ENCODE data around the gene OR2D3. TPM values are rescaled to one million over a fixed set of nuclear protein-coding genes. Genes with fewer than 3 reads are reported as not detected.
A peak's percentile ranks its signal among the peaks of the same experiment; 100 is the strongest.
"Not testable (repeated sequence)": the region's sequence is repeated elsewhere in the genome, so short reads cannot be mapped to it uniquely, and the experiment has no call there.

OR2D3 gene
- polyA plus RNA-seq, 4 donors = not detected

DNA sequence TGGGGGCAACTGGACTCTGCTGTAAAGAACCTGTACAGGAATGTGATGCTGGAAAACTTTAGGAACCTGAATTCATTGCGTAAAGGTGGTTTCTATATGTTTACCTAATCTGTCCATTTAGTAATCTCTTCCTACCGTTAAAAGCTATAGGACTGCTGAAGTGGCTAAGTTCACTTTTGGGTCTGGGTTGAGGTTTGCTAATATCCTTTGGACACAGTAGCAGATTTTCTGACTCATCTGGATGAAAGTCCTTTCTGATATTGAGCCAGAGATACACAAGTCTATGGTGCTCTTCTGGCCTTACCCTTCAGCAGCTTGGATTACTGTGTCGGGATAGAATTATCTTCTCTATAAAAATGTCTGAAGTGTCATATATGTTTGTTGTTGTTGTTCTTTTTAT lies 22.3 kb downstream of the OR2D3 start:
- no peak overlapping the region for H3K27ac ChIP-seq (ENCODE audit: low read depth in 1 of 3, low read length in 2 of 3)
- H3K4me3 ChIP-seq (ENCODE audit: low read depth in 1 of 3, low read length in 3 of 3) = no peak overlapping the region
- 85 to 91% (median 90%) methylated on average over 3 of the region's 3 CpGs for WGBS, 3 donors
- no peaks in the 10 kb centered on the region for H3K4me1 ChIP-seq (ENCODE audit: control insufficient read depth in 3 of 3, insufficient read depth in 2 of 3, low read depth in 1 of 3, low read length in 2 of 3)
- H3K27me3 ChIP-seq (ENCODE audit: control insufficient read depth in 3 of 3, insufficient read depth in 3 of 3, low read length in 3 of 3) = no peaks in the 10 kb centered on the region
- DNase-seq = no peak
- no peak for FAIRE-seq
- H3K36me3 ChIP-seq (ENCODE audit: control insufficient read depth in 3 of 3, insufficient read depth in 2 of 3, low read depth in 1 of 3, low read length in 3 of 3) = no peaks in the 10 kb centered on the region
- no peaks in the 10 kb centered on the region for H3K9me3 ChIP-seq (ENCODE audit: control insufficient read depth in 2 of 2, insufficient read depth in 1 of 2, low read depth in 1 of 2, low read length in 1 of 2)

DNA sequence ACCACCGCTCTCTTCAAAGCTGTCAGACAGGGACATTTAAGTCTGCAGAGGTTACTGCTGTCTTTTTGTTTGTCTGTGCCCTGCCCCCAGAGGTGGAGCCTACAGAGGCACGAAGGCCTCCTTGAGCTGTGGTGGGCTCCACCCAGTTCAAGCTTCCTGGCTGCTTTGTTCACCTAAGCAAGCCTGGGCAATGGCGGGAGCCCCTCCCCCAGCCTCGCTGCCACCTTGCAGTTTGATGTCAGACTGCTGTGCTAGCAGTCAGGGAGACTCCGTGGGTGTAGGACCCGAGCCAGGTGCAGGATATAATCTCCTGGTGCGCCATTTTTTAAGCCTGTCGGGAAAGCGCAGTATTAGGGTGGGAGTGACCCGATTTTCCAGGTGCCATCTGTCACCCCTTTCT lies 33.4 kb downstream of the OR2D3 start:
- not testable (repeated sequence) for H3K27me3 ChIP-seq (ENCODE audit: control insufficient read depth in 3 of 3, insufficient read depth in 3 of 3, low read length in 3 of 3); H3K4me1 ChIP-seq (ENCODE audit: control insufficient read depth in 3 of 3, insufficient read depth in 2 of 3, low read depth in 1 of 3, low read length in 2 of 3); H3K27ac ChIP-seq (ENCODE audit: low read depth in 1 of 3, low read length in 2 of 3); DNase-seq; FAIRE-seq; H3K4me3 ChIP-seq (ENCODE audit: low read depth in 1 of 3, low read length in 3 of 3); H3K36me3 ChIP-seq (ENCODE audit: control insufficient read depth in 3 of 3, insufficient read depth in 2 of 3, low read depth in 1 of 3, low read length in 3 of 3); H3K9me3 ChIP-seq (ENCODE audit: control insufficient read depth in 2 of 2, insufficient read depth in 1 of 2, low read depth in 1 of 2, low read length in 1 of 2)
- 92 to 94% (median 93%) methylated on average over 9 to 10 of the region's 10 CpGs for WGBS, 3 donors

- no peaks in the 10 kb centered on the region for H3K9me3 ChIP-seq (ENCODE audit: control insufficient read depth in 2 of 2, insufficient read depth in 1 of 2, low read depth in 1 of 2, low read length in 1 of 2)
- H3K4me3 ChIP-seq (ENCODE audit: low read depth in 1 of 3, low read length in 3 of 3) = no peak overlapping the region
- no peaks in the 10 kb centered on the region for H3K36me3 ChIP-seq (ENCODE audit: control insufficient read depth in 3 of 3, insufficient read depth in 2 of 3, low read depth in 1 of 3, low read length in 3 of 3)
- no peak for FAIRE-seq
- no peaks in the 10 kb centered on the region for H3K27me3 ChIP-seq (ENCODE audit: control insufficient read depth in 3 of 3, insufficient read depth in 3 of 3, low read length in 3 of 3)
- no peak for DNase-seq
- H3K4me1 ChIP-seq (ENCODE audit: control insufficient read depth in 3 of 3, insufficient read depth in 2 of 3, low read depth in 1 of 3, low read length in 2 of 3) = no peaks in the 10 kb centered on the region
- peak overlapping the region in 1 of 3 donors; percentile 39 for H3K27ac ChIP-seq (ENCODE audit: low read depth in 1 of 3, low read length in 2 of 3)
Measured at GRCh38 chr11:6962141-6962540, 41.3 kb downstream of the OR2D3 start.

- H3K27me3 ChIP-seq (ENCODE audit: control insufficient read depth in 3 of 3, insufficient read depth in 3 of 3, low read length in 3 of 3) = no peaks in the 10 kb centered on the region
- WGBS, 3 donors = 86 to 96% (median 93%) methylated on average over 1 of the region's 1 CpG
- H3K4me1 ChIP-seq (ENCODE audit: control insufficient read depth in 3 of 3, insufficient read depth in 2 of 3, low read depth in 1 of 3, low read length in 2 of 3) = no peaks in the 10 kb centered on the region
- H3K27ac ChIP-seq (ENCODE audit: low read depth in 1 of 3, low read length in 2 of 3) = no peak overlapping the region
- no peak overlapping the region for H3K4me3 ChIP-seq (ENCODE audit: low read depth in 1 of 3, low read length in 3 of 3)
- FAIRE-seq (no peak), DNase-seq (no peak)
- no peaks in the 10 kb centered on the region for H3K9me3 ChIP-seq (ENCODE audit: control insufficient read depth in 2 of 2, insufficient read depth in 1 of 2, low read depth in 1 of 2, low read length in 1 of 2)
- no peaks in the 10 kb centered on the region for H3K36me3 ChIP-seq (ENCODE audit: control insufficient read depth in 3 of 3, insufficient read depth in 2 of 3, low read depth in 1 of 3, low read length in 3 of 3)
Measured at GRCh38 chr11:6962673-6963072, 41.9 kb downstream of the OR2D3 start.

DNA sequence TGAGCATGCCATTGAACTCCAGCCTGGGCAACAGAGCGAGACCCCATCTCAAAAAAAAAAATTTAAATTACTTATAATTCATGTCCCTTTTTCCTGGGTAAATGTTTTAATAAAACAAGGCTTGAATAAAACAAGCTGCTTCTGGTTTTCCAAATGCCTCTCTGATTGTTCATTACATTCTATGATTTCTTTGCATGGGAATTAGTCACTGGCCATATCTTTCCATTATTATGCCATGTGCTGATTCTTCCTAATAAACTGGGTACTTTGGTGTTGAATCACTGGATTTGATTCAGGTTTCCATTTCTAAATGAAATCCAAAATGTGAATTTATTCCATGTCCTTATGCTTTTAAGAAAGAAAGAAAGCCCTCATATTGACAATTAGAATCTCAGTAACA lies 48.0 kb downstream of the OR2D3 start:
- Histone ChIP-seq H3K27me3 (ENCODE audit: control insufficient read depth in 3 of 3, insufficient read depth in 3 of 3, low read length in 3 of 3) (no peaks in the 10 kb centered on the region), H3K4me1 (ENCODE audit: control insufficient read depth in 3 of 3, insufficient read depth in 2 of 3, low read depth in 1 of 3, low read length in 2 of 3) (no peaks in the 10 kb centered on the region), H3K4me3 (ENCODE audit: low read depth in 1 of 3, low read length in 3 of 3) (no peak overlapping the region), H3K36me3 (ENCODE audit: control insufficient read depth in 3 of 3, insufficient read depth in 2 of 3, low read depth in 1 of 3, low read length in 3 of 3) (no peaks in the 10 kb centered on the region), H3K9me3 (ENCODE audit: control insufficient read depth in 2 of 2, insufficient read depth in 1 of 2, low read depth in 1 of 2, low read length in 1 of 2) (no peaks in the 10 kb centered on the region), H3K27ac (ENCODE audit: low read depth in 1 of 3, low read length in 2 of 3) (no peak overlapping the region)
- WGBS, 3 donors = 91 to 95% (median 91%) methylated on average over 1 of the region's 1 CpG
- FAIRE-seq (no peak), DNase-seq (no peak)

- DNase-seq; H3K9me3 ChIP-seq (ENCODE audit: control insufficient read depth in 2 of 2, insufficient read depth in 1 of 2, low read depth in 1 of 2, low read length in 1 of 2); H3K4me3 ChIP-seq (ENCODE audit: low read depth in 1 of 3, low read length in 3 of 3); H3K4me1 ChIP-seq (ENCODE audit: control insufficient read depth in 3 of 3, insufficient read depth in 2 of 3, low read depth in 1 of 3, low read length in 2 of 3); H3K36me3 ChIP-seq (ENCODE audit: control insufficient read depth in 3 of 3, insufficient read depth in 2 of 3, low read depth in 1 of 3, low read length in 3 of 3); FAIRE-seq; H3K27ac ChIP-seq (ENCODE audit: low read depth in 1 of 3, low read length in 2 of 3); H3K27me3 ChIP-seq (ENCODE audit: control insufficient read depth in 3 of 3, insufficient read depth in 3 of 3, low read length in 3 of 3): not testable (repeated sequence)
- WGBS, 3 donors = 73 to 84% (median 79%) methylated on average over 4 of the region's 4 CpGs
Measured at GRCh38 chr11:6969854-6970253, 49.1 kb downstream of the OR2D3 start.

Other genes starting within 250 kb of the OR2D3 start
- gene MRPL17, start 237.7 kb upstream of the OR2D3 start, polyA plus RNA-seq = 10 to 100 TPM; 17.8 to 64.5 (median 34.2) TPM
- under 1 TPM in 2 of 4 donors, not detected in 2; 0.07 to 0.09 TPM for gene OR2AG2, start 149.0 kb upstream of the OR2D3 start, polyA plus RNA-seq
- under 1 TPM in 1 of 4 donors, not detected in 3; 0.01 TPM for gene OR2AG1, start 138.0 kb upstream of the OR2D3 start, polyA plus RNA-seq
- under 1 TPM in 1 of 4 donors, not detected in 3; 0.03 TPM for gene OR6A2, start 121.3 kb upstream of the OR2D3 start, polyA plus RNA-seq
- gene OR10A5, start 75.3 kb upstream of the OR2D3 start, polyA plus RNA-seq = not detected
- under 1 TPM in 1 of 4 donors, not detected in 3; 0.03 TPM for gene OR10A2, start 57.9 kb upstream of the OR2D3 start, polyA plus RNA-seq
- gene OR10A4, start 44.4 kb upstream of the OR2D3 start, polyA plus RNA-seq = not detected
- not detected for gene OR2D2, start 28.5 kb upstream of the OR2D3 start, polyA plus RNA-seq
- 1 to 10 TPM in 2 of 4 donors, under 1 TPM in 2; 0.45 to 7.1 (median 1.4) TPM for gene ZNF215, start 5.4 kb downstream of the OR2D3 start, polyA plus RNA-seq
- gene ZNF214, start 99.3 kb downstream of the OR2D3 start, polyA plus RNA-seq = 1 to 10 TPM in 1 of 4 donors, under 1 TPM in 2, not detected in 1; 0.27 to 6.8 (median 0.97) TPM
- gene NLRP14, start 99.5 kb downstream of the OR2D3 start, polyA plus RNA-seq = under 1 TPM in 2 of 4 donors, not detected in 2; 0.03 to 0.97 TPM
- under 1 TPM in 2 of 4 donors, not detected in 2; 0.06 to 0.47 TPM for gene RBMXL2, start 168.0 kb downstream of the OR2D3 start, polyA plus RNA-seq

Measured in small intestine (tissue), 7 donors.